C4-2B (cell line): ENCODE results near the gene TUBA4B.

Experiments used
- ZFX ChIP-seq: fragments of 450-650 bp; IDR thresholded peaks from 2 replicates; pipeline ENCODE4 v1.6.1; 2017
- TF ChIP-seq, protein P1 (sequence below): fragments of 450-650 bp; conservative IDR thresholded peaks from 2 replicates; pipeline ENCODE4 v1.5.1; 2017; ENCODE audit warnings: mild to moderate bottlenecking

GRCh38 chr2:219282375-219282774, 29.3 kb downstream of the TUBA4B start:
- TF ChIP-seq, protein P1, sequence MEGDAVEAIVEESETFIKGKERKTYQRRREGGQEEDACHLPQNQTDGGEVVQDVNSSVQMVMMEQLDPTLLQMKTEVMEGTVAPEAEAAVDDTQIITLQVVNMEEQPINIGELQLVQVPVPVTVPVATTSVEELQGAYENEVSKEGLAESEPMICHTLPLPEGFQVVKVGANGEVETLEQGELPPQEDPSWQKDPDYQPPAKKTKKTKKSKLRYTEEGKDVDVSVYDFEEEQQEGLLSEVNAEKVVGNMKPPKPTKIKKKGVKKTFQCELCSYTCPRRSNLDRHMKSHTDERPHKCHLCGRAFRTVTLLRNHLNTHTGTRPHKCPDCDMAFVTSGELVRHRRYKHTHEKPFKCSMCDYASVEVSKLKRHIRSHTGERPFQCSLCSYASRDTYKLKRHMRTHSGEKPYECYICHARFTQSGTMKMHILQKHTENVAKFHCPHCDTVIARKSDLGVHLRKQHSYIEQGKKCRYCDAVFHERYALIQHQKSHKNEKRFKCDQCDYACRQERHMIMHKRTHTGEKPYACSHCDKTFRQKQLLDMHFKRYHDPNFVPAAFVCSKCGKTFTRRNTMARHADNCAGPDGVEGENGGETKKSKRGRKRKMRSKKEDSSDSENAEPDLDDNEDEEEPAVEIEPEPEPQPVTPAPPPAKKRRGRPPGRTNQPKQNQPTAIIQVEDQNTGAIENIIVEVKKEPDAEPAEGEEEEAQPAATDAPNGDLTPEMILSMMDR, result no peak
- TF ChIP-seq ZFX, result no peak
